ENCODE results near the gene CLDN4. TPM values are rescaled to one million over a fixed set of nuclear protein-coding genes. Genes with fewer than 3 reads are reported as not detected.

Gene CLDN4
- total and polyA plus RNA-seq, 2 donors (not counting 3 experiments of a cell fraction or from before 2014, with no cell fraction given) = 0.13 to 0.15 TPM

GRCh38 chr7:73876361-73876760 lies 45.6 kb downstream of the CLDN4 start:
- BruUV-seq (replicated peaks) = no TSS peak
- CTCF ChIA-PET = no interaction called here

More at GRCh38 chr7:73876361-73876760, 45.6 kb downstream of the CLDN4 start:
- no peaks in the 10 kb centered on the region for H3K36me3 ChIP-seq (ENCODE audit: control insufficient read depth in 2 of 2, extremely low read depth in 1 of 2, insufficient read depth in 2 of 2, low read length in 2 of 2)
- no peaks in the 10 kb centered on the region for H3K79me2 ChIP-seq (ENCODE audit: control insufficient read depth, insufficient read depth, low read length)
- no peaks in the 10 kb centered on the region for H3K9me3 ChIP-seq (replicated peaks; ENCODE audit: control insufficient read depth, insufficient read depth, low read length)
- dilution Hi-C loops (cut with MboI; ENCODE audit: extremely low pct_ligation_motif_present, low sequenced_read_pairs) (no loop called here), intact Hi-C loops (cut with micrococcal nuclease) (no loop called here)
- peaks cover 5% of the 10 kb centered on the region for H3K4me1 ChIP-seq (ENCODE audit: control insufficient read depth, extremely low read depth, insufficient read depth, low read length)
- POLR2A ChIA-PET = no interaction called here
- FAIRE-seq = no peak
- H3K9me1 ChIP-seq (replicated peaks; ENCODE audit: control insufficient read depth, extremely low read depth, insufficient read depth, low read length) = no peaks in the 10 kb centered on the region
- H3K27me3 ChIP-seq (ENCODE audit: control insufficient read depth in 2 of 2, insufficient read depth in 2 of 2, low read length in 2 of 2) = peaks cover 6 to 16% of the 10 kb centered on the region in 2 experiments
- H3K27ac ChIP-seq (ENCODE audit: insufficient read depth, low read depth, low read length) = no peak overlapping the region
- H3K4me3 ChIP-seq (replicated peaks in 1 of 3; ENCODE audit: insufficient read depth in 1 of 3, low read depth in 1 of 3, low read length in 3 of 3) = no peak overlapping the region
- TF ChIP-seq MYC (IDR thresholded peaks at IDR 0.05; ENCODE audit: low read depth, low read length) (no peak), FOS (IDR thresholded peaks at IDR 0.05; ENCODE audit: borderline replicate concordance, insufficient read depth, low read length) (no peak), CTCF (IDR thresholded peaks at IDR 0.05; ENCODE audit: extremely low read depth in 1 of 2, insufficient read depth in 1 of 2, low read depth in 1 of 2, low read length in 2 of 2) (no peak), JUN (IDR thresholded peaks at IDR 0.05; ENCODE audit: borderline replicate concordance, insufficient read depth, insufficient read length, low read depth) (no peak), GATA2 (IDR thresholded peaks at IDR 0.05; ENCODE audit: insufficient read depth, insufficient read length, low read depth, low read length) (no peak), EZH2 (IDR thresholded peaks at IDR 0.05; ENCODE audit: borderline replicate concordance, low read depth, low read length, severe bottlenecking) (no peak), MAX (IDR thresholded peaks at IDR 0.05; ENCODE audit: insufficient read depth, insufficient read length) (no peak), POLR2AphosphoS5 (IDR thresholded peaks at IDR 0.05; ENCODE audit: insufficient read depth, low read depth, low read length) (no peak), POLR2A (IDR thresholded peaks at IDR 0.05; ENCODE audit: low read depth, low read length) (no peak)
- no peaks in the 10 kb centered on the region for H4K20me1 ChIP-seq (replicated peaks; ENCODE audit: control insufficient read depth, extremely low read depth, insufficient read depth, low read length)
- no peak overlapping the region for H3K4me2 ChIP-seq (ENCODE audit: insufficient read depth, low read length)
- no peak overlapping the region for H2AFZ ChIP-seq (ENCODE audit: low read depth, low read length)
- DNase-seq (ENCODE audit: low read depth, low spot score) = no peak
- no peak overlapping the region for H3K9ac ChIP-seq (replicated peaks; ENCODE audit: extremely low read depth, insufficient read depth, low read length)
